Esophagus squamous epithelium (tissue), 4 donors: ENCODE results near the gene ERC1.

Experiments used
- POLR2A ChIP-seq, 4 donors: fragments of 450-650 bp; IDR thresholded peaks; one replicate each; pipeline ENCODE4 v1.6.1; 2017; ENCODE audit warnings: antibody characterized with exemption in 4 of 4, mild to moderate bottlenecking in 4 of 4, moderate library complexity in 3 of 4
- TF ChIP-seq, protein P1 (sequence below), 6 experiments: fragments of 450-650 bp in 4 of 6; fragments of 200-600 bp in 2 of 6; sonication (generic) in 2 of 6; IDR thresholded peaks; one replicate each; pipeline ENCODE4 v1.5.1; 2016 to 2019; ENCODE audit warnings: antibody characterized with exemption in 6 of 6, mild to moderate bottlenecking in 4 of 6, moderate library complexity in 4 of 6

- TF ChIP-seq, protein P1, sequence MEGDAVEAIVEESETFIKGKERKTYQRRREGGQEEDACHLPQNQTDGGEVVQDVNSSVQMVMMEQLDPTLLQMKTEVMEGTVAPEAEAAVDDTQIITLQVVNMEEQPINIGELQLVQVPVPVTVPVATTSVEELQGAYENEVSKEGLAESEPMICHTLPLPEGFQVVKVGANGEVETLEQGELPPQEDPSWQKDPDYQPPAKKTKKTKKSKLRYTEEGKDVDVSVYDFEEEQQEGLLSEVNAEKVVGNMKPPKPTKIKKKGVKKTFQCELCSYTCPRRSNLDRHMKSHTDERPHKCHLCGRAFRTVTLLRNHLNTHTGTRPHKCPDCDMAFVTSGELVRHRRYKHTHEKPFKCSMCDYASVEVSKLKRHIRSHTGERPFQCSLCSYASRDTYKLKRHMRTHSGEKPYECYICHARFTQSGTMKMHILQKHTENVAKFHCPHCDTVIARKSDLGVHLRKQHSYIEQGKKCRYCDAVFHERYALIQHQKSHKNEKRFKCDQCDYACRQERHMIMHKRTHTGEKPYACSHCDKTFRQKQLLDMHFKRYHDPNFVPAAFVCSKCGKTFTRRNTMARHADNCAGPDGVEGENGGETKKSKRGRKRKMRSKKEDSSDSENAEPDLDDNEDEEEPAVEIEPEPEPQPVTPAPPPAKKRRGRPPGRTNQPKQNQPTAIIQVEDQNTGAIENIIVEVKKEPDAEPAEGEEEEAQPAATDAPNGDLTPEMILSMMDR (IDR thresholded peaks at IDR 0.05): no peak
- no peak for TF ChIP-seq POLR2A (IDR thresholded peaks at IDR 0.05)
These were observed 511.8 kb downstream of the ERC1 start for GRCh38 chr12:1502831-1503230.
